Neural crest cell (in vitro differentiated cells): ENCODE data around the gene DNMT3B. TPM values are rescaled to one million over a fixed set of nuclear protein-coding genes. Genes with fewer than 3 reads are reported as not detected.
A peak's percentile ranks its signal among the peaks of the same experiment; 100 is the strongest.
"Not testable (repeated sequence)": the region's sequence is repeated elsewhere in the genome, so short reads cannot be mapped to it uniquely, and the experiment has no call there.

ENCODE experiments used
- DNase-seq: peaks from one replicate; pipeline ENCODE4 v3.0.0; 2021; ENCODE audit warnings: low read depth, mixed read lengths, low spot score
- H3K27ac Mint-ChIP-seq: one replicate; pipeline ENCODE4 v1.8.0; 2021; ENCODE audit warnings: mild to moderate bottlenecking, mixed read lengths; ENCODE audit not compliant: unreplicated experiment
- H3K27me3 Mint-ChIP-seq: 2 replicates; pipeline ENCODE4 v1.8.0; 2021; ENCODE audit warnings: low read depth, mild to moderate bottlenecking, mixed read lengths
- H3K36me3 Mint-ChIP-seq: 2 replicates; pipeline ENCODE4 v1.8.0; 2021; ENCODE audit warnings: low read depth, mild to moderate bottlenecking, mixed read lengths
- H3K4me1 Mint-ChIP-seq: 2 replicates; pipeline ENCODE4 v1.8.0; 2021; ENCODE audit warnings: mixed read lengths
- H3K4me3 Mint-ChIP-seq: one replicate; pipeline ENCODE4 v1.8.0; 2021; ENCODE audit warnings: mild to moderate bottlenecking, mixed read lengths
- H3K9me3 Mint-ChIP-seq: 2 replicates; pipeline ENCODE4 v1.8.0; 2021; ENCODE audit warnings: mixed read lengths
- CTCF ChIP-seq: fragments of 200-600 bp; sonication (generic); conservative IDR thresholded peaks from 2 replicates; pipeline ENCODE4 v1.5.0; 2021; ENCODE audit warnings: antibody characterized with exemption, mild to moderate bottlenecking
- total RNA-seq: library from RNA; stranded (reverse); gene quantifications from 2 replicates; pipeline ENCODE4 v1.2.1, GENCODE V29; 2021

DNMT3B gene
- total RNA-seq, 1 donor from 2014 or later: 57.3 TPM

- Mint-ChIP-seq H3K27ac (no peak overlapping the region), H3K4me3 (no peak overlapping the region)
Observed at GRCh38 chr20:32756156-32756555, 6.0 kb upstream of the DNMT3B start.

GRCh38 chr20:32761417-32761830 lies 761 bp upstream of the DNMT3B start:
- Mint-ChIP-seq H3K36me3 (no peaks in the 10 kb centered on the region), H3K4me3 (peak overlapping the region; percentile 87), H3K9me3 (no peaks in the 10 kb centered on the region), H3K4me1 (peaks cover 40% of the 10 kb centered on the region), H3K27ac (peak overlapping the region; percentile 77), H3K27me3 (peaks cover 15% of the 10 kb centered on the region)
- TF ChIP-seq CTCF: no peak
- DNase-seq: no peak

More at GRCh38 chr20:32756156-32756555, 6.0 kb upstream of the DNMT3B start:
- H3K36me3 Mint-ChIP-seq: no peaks in the 10 kb centered on the region
- DNase-seq: no peak
- H3K9me3 Mint-ChIP-seq: no peaks in the 10 kb centered on the region
- no peaks in the 10 kb centered on the region for H3K27me3 Mint-ChIP-seq
- peaks cover 9% of the 10 kb centered on the region for H3K4me1 Mint-ChIP-seq
- no peak for TF ChIP-seq CTCF

GRCh38 chr20:32762754-32763201 lies 593 bp downstream of the DNMT3B start:
- DNase-seq: no peak
- no peak for TF ChIP-seq CTCF
- Mint-ChIP-seq H3K9me3 (no peaks in the 10 kb centered on the region), H3K4me3 (peak overlapping the region; percentile 98), H3K27me3 (peaks cover 15% of the 10 kb centered on the region), H3K27ac (peak overlapping the region; percentile 43), H3K36me3 (no peaks in the 10 kb centered on the region), H3K4me1 (peaks cover 48% of the 10 kb centered on the region)

GRCh38 chr20:32763202-32764004 lies 1.2 kb downstream of the DNMT3B start:
- H3K9me3 Mint-ChIP-seq: no peaks in the 10 kb centered on the region
- H3K36me3 Mint-ChIP-seq: no peaks in the 10 kb centered on the region
- DNase-seq: no peak
- H3K27me3 Mint-ChIP-seq: peaks cover 15% of the 10 kb centered on the region
- peak overlapping the region; percentile 98 for H3K4me3 Mint-ChIP-seq
- H3K27ac Mint-ChIP-seq: peak overlapping the region; percentile 43
- TF ChIP-seq CTCF: no peak
- peaks cover 49% of the 10 kb centered on the region for H3K4me1 Mint-ChIP-seq

GRCh38 chr20:32764005-32764960 lies 2.1 kb downstream of the DNMT3B start:
- H3K4me1 Mint-ChIP-seq: peaks cover 49% of the 10 kb centered on the region
- H3K9me3 Mint-ChIP-seq: no peaks in the 10 kb centered on the region
- H3K4me3 Mint-ChIP-seq: peak overlapping the region; percentile 98
- no peaks in the 10 kb centered on the region for H3K36me3 Mint-ChIP-seq
- TF ChIP-seq CTCF: no peak
- no peak for DNase-seq
- peaks cover 15% of the 10 kb centered on the region for H3K27me3 Mint-ChIP-seq
- H3K27ac Mint-ChIP-seq: peak overlapping the region; percentile 51

GRCh38 chr20:32765230-32765875 lies 3.2 kb downstream of the DNMT3B start:
- peak overlapping the region; percentile 98 for H3K4me3 Mint-ChIP-seq
- not testable (repeated sequence) for H3K27ac Mint-ChIP-seq

More at GRCh38 chr20:32765230-32765875, 3.2 kb downstream of the DNMT3B start:
- DNase-seq, H3K9me3 Mint-ChIP-seq, H3K36me3 Mint-ChIP-seq: not testable (repeated sequence)
- peaks cover 49% of the 10 kb centered on the region for H3K4me1 Mint-ChIP-seq
- peaks cover 15% of the 10 kb centered on the region for H3K27me3 Mint-ChIP-seq
